HG03025 (cell line): ENCODE data around the gene ERH.
A peak's percentile ranks its signal among the peaks of the same experiment; 100 is the strongest.
"Not testable (repeated sequence)": the region's sequence is repeated elsewhere in the genome, so short reads cannot be mapped to it uniquely, and the experiment has no call there.

ENCODE experiments used
- ATAC-seq: cut with Tn5 transposase; IDR thresholded peaks from one replicate; pipeline ENCODE4 v1.9.1; 2021; ENCODE audit warnings: mild to moderate bottlenecking, moderate library complexity; ENCODE audit not compliant: unreplicated experiment, low FRiP score

ERH gene

DNA sequence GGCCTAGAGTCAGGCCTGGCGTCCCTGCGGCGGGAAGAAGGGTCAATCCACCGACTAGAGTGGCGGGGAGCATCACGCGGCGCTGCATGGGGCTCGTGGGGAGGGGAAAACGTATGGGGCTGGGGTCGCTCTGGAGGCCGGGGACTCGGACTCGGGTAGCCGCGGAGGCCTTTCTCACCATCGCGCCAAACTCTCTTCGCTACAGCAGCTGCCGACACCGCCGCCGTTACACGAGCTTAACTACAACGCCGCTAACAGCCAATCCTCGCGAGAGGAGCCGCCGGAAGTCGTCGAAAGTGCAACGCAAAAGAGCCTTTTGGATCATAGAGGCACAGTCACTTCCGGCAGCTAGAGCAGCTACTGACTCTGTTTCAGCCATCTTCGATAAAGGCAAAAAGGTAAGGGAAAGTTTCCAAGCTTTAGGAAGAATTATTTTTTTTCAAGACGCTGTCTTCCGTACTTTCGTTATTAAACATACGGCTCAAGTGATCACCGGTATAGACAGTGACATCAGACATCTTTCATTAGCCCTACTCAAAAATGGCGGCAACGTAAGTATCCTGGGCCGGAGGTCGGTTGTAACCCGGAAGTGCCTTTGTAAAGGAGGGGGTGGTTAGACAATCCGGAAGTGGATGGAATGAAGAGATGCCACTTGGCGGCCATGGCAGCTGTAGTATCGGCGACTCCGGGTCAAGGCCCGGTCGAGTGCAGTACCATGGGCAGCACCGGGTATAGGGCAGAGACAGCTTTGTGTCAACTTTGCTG, at the start of gene ERH, which contains the start of gene SLC39A9:
Gene ERH (minus strand): TSS at position 247 of the 765 bp plus-strand sequence. CDS start 66 bp downstream, at position 181.
Gene SLC39A9 (plus strand): TSS at position 640 of the 765 bp plus-strand sequence. CDS start 678 bp downstream, outside the sequence.
- ATAC-seq, result peak; percentile 79

DNA sequence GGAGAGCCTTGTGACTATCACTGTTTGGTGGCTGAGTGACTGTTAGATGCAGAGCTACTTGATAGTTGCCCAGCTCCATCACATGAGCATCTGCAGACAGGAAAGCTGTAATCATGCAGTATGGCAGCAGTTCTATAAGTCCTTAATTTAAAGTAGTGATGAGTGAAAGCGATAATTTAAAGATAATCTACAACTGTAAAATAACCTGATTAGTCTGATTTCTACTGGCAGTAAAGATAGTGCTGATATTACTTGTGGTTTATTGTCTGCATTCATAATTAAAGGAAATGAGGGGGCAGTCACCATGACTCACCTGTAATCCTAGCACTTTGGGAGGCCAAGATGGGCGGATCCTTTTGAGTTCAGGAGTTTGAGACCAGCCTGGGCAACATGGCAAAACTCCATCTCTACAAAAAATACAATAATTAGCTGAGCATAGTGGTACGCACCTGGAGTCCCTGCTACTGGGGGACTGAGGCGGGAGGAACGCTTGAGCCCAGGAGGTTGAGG, 45.3 kb upstream of the ERH start:
- ATAC-seq, result no peak

DNA sequence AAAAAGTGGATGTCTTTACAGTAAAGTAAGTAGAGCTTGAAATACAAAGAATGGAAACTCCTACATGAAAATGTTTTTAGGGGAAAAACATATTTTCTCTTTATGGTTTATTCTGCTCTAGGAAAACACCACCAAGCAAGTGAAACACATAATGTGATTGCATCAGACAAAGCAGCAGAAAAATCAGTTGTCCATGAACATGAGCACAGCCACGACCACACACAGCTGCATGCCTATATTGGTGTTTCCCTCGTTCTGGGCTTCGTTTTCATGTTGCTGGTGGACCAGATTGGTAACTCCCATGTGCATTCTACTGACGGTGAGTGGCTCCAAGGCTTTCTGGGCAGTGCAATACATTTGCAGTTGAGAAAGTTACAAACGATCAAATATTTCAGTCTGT, 43.8 kb upstream of the ERH start:
- ATAC-seq, result no peak

DNA sequence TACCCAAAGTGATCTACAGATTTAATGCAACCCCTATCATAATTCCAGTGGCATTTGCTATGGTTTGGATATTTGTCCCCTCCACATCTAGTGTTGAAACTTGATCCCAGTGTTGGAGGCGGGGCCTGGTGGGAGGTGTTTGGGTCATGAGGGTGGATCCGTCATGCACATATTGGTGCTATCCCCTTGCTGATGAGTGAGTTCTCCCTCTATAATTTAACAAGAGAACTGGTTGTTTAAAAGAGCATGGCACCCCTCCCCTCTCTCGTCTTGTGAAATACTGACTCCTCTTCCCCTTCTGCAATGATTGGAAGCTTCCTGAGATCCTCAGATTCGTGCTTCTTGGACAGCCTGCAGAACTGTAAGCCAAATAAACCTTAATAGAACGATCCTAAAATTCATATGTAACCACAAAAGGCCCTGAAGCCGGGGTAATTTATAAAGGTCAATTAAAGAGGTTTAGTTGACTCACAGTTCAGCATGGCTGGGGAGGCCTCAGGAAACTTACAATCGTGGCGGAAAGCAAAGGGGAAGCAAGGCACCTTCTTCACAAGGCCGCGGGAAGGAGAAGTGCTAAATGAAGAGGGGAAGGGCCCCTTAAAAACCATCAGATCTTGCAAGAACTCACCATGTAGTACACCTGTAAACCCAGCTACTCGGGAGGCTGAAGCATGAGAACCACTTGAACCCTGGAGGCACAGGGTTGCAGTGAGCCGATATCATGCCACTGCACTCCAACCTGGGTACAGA, 41.6 kb upstream of the ERH start:
- no peak for ATAC-seq

DNA sequence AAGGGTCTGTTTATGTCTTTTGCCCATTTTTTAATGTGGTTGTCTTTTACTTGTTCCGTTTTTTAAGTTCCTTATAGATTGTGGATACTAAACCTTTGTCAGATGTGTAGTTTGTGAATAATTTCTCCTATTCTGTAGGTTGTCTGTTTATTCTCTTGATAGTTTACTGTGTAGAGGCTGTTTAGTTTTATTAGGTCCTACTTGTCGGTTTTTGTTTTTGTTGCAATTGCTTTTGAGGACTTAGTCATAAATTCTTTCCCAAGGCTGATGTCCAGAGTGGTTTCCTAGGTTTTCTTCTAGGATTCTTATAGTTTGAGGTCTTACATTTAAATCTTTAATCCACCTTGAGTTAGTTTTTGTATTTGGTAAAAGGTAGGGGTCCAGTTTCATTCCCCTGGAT, 34.3 kb upstream of the ERH start:
- ATAC-seq, result no peak

DNA sequence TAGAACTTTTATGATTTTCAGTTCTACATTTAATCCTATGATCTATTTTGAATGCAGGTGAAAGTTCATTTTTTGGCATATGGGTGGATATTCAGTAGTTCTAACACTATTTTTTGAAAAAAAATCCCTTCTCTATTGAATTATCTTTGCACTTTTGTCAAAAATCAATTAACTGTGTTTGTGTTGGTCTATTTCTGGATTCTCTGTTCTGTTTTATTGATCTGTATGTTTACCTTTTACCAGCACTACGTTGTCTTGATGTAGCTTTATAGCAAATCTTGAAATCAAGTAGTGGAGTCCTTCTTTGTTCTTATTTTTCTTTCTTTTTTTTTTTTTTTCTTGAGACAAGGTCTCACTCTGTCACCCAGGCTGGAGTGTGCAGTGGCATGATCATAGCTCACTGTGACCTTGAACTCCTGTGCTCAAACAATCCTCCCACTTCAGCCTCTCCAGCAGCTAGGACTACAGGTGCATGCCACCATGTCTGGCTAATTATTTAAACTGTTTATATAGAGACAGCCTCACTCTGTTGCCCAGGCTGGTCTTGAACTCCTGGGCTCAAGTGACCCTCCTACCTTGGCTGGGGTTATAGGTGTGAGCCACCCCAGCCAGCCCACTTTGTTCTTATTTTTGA, 32.3 kb upstream of the ERH start:
- no peak for ATAC-seq

DNA sequence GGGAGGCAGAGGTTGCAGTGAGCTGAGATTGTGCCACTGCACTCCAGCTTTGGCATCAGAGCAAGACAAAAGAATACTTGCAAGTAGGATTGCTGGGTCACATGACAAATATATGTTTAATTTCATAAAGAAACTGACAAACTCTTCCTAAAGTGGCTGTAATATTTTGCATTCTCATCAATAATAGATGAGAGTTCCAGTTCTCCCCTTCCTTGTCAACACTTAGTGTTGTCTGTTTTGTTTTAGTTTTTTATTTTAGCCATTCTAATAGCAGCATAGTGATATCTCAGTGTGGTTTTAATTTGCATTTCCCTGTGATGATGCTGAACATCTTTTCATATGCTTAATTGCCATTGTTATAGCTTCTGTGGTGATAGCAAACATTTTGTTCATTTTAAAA, 31.5 kb upstream of the ERH start:
- no peak for ATAC-seq

DNA sequence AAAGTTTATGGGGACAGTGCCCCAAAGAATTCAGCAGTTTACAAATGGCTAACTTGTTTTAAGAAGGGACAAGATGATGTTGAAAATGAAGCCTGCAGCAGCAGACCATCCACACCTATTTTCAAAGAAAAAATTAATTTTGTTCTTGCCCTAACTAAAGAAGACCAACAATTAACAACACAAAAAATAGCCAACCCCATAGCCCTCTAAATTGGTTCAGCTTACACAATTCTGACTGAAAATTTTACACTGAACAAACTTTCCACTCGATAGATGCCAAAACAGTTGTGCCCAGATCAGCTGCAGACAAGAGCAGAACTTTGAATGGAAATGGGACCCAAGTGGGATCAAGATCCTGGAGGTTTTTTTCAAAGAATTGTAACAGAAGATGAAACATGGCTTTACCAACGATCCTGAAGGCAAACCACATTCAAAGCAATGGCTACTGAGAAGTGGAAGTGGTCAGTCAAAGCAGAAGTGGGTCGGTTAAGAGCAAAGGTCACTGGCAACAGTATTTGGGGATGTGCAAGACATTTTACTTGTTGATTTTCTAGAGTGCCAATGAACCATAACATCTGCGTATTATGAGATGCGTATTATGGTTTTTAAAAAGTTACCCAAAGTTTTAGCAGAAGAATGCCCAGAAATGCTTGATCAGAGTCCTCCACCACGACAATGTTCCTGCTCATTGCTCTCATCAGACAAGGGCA, 30.3 kb upstream of the ERH start:
- ATAC-seq, result no peak

DNA sequence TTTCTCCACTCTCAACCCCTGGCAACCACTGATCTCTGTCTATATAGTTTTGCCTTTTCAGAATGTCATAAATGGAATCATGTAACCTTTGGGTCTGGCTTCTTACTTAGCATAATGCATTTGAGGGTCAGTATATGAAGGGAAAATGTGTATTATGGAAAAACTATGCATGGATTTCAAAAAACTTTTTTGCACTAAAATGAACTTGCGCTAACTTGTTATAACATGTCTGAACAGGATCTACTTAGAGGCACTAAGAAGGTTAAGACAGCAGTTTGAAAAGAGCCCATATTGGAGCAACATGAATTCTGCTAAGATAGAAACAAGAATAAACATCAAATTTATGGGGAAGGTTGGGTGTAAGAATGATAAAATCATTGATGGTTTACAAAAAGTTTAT, 29.5 kb upstream of the ERH start:
- no peak for ATAC-seq

DNA sequence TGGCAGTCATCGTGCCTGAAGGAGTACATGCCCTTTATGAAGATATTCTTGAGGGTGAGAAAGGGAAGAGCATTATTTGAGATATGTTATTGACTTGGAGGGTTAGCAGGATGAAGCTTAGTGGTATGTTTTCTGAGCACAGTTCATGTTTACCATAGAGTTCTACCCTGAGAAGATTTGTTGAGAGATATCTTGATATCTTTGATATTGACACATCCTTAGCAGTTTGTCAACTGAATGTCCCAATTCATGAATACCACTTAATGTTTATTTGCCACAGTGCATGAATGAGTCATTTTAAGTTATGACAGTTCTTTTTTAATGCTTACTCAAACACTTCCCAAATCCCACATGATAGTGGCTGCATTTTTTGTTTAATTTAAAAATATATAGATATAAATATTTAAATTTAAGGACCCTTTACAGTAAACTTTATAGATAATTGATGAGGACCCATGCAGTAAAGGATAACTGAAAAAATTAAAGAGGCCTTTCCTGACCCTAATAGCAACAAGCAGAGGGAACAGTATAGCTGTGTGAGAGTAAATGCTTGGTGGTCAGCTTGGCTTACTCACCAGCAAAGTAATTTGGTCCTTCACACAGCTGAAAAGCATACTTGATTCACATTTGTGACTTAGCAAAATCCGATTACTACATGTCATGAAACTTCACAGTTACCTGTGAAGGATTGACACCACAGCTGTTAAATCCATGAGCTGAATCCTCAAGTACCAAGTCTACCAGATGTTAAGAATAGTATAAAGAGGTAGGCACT, 26.2 kb upstream of the ERH start:
- no peak for ATAC-seq

DNA sequence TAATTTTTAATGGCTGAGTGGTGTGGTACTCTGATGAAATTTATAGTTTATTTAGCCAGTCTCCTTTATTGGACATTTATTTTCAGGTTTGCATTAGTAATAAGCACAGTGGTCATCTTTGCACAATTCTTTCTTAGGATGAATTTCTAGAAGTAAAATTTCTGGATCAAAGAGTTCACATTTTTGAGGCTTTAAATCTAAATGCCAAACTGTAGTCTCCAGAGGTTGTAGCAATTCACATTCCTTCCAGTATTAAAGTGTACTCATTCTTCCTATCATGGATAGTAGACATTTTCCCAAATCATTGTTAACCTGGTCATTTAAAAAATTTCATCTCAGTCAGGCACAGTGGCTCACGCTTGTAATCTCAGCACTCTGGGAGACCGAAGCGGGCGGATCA, 25.2 kb upstream of the ERH start:
- ATAC-seq, result no peak

DNA sequence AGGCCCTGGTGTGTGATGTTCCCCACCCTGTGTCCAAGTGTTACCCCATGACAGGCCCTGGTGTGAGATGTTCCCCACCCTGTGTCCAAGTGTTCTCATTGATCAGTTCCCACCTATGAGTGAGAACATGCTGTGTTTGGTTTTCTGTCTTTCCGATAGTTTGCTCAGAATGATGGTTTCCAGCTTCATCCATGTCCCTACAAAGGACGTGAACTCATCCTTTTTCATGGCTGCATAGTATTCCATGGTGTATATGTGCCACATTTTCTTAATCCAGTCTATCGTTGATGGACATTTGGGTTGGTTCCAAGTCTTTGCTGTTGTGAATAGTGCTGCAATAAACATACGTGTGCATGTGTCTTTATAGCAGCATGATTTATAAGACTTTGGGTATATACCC, 18.0 kb upstream of the ERH start:
- not testable (repeated sequence) for ATAC-seq

DNA sequence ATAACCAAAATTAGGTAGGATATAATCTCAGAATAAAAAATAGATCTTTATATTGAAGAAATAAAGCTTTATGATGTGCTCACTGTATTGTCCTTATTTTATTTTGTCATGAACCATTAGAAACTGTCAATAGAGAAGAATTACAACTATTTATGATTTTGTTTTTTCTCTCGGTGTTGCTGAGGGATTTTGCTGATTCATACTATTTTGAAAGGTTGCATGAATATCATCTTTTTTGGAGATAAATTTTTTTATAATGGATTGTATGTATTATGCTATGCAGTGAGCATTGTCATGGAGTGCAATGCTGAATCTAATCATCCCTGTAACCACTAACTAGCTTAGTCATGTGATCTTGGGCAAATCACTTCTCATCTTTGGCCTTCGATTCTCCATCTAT, 15.4 kb upstream of the ERH start:
- ATAC-seq, result no peak

DNA sequence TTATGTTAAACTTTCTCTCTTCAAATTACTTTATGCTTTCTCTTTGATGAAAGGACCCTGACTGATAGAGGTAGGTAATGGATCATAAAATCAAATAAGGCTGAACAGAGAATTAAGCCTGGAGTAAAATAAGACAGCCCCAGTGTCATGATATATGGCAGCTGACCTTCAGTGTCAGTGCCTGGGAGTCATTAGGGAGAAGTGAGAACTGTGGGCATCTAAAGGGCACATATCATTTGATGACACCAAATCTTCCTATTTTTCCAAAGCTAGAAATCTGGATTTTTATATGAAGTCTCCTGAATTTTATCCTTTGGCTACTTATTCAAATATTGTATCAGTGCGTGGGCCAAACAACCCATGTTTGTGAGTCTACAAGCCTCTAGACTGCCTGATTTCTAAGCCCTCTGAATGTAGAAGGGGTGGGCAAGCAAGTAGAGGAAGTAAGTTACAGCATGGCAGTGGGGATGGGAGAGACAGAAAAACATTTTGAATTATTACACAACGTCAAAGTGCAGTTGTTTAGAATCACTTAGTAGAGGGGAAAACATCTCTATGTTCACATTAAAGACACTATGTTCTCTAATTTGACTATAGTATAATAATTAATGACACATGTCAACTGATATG, 10.3 kb upstream of the ERH start:
- no peak for ATAC-seq

DNA sequence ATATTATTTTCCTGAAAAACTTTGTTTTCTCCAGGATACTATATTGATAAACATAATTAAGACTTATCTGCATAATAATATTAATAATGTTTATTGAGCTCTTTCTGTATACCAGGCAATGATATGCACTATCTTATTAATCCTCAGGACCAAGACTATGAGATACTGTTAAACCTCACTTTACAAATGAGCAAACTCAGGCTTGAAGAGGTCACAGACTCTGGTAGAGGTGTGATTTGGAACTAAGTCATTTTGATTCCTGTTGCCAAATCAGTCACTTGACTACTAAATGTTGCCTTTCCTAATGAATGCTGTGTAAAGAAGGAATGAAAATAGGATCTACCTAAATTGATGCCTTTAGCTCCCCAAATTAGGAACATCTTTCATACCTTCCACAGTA, 7.7 kb upstream of the ERH start:
- ATAC-seq, result no peak

DNA sequence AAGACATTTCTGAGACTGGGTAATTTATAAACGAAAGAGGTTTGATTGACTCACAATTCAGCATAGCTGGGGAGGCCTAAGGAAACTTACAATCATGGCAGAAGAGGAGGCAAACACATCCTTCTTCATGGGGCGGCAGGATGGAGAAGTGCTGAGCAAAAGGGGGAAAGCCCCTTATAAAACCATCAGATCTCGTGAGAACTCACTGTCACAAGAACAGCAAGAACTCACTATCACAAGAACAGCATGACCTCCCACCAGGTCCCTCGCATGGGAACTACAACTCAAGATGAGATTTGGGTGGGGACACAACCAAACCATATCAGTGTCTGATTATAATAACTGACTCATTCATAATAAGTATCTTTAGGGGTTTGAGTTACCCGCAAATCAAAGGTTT, 6.8 kb upstream of the ERH start:
- no peak for ATAC-seq

DNA sequence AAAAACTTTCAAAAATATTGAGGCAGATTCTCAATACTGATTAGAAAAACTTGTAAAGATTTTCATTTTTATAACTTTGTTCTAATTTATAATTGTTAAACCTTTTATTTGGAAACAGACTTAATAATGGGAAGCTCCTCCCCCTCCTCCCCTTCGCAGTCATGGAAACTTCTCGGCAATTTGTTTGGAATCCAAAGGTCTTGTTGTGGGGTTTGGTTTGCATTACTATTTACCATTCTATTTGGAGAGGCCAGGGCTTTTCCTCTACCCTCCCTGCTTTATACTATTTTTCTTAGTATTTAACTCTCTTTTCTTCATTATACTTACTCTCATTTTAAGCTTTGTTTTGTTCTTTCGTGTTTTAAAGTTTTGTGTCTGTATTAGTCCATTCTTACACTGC, 6.4 kb upstream of the ERH start:
- no peak for ATAC-seq

DNA sequence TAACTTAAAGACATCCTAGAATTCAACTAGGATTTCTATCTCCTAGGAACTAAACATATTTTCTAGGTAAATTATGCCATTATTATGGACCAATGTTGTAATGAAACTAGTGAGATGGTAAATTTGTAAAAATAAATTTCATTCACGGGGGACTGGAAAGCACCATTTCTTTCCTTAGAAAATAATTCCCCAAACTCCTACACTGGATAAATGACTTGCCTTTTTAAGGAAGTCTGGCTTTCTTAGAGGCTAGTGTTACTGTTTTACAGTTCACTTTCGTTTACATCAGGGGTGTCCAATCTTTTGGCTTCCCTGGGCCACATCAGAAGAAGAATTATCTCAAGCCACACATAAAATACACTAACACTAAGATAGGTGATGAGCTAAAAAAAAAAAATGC, 3.7 kb upstream of the ERH start:
- no peak for ATAC-seq

DNA sequence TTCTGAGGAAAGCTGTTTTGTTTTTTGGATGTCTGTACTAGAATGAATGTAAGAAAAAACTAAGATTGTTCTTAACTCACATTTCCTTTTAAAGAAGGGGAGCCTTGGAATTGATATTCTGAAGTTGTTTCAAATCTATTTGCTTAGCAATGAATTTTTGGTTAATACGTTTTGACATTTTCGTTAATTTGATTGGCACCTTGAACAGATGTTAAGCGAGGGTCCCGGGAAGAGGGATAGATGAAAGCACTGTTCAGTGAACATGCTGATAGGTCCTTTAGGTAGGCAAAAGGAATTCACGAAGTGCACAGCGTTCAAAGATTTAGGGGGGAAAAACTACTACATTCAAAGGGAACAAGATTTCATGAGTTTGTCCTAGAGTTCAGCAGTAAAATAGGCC, 2.1 kb upstream of the ERH start:
- ATAC-seq, result no peak
